Activated CD4-positive, CD25-positive, alpha-beta regulatory T cell treated with anti-CD3 and anti-CD28 coated beads, Interleukin-2, amount 50 U/mL, for 16 hours (primary cell): ENCODE measurements around the gene SNHG17.

ENCODE experiments used
- DNase-seq: peaks from one replicate; pipeline ENCODE4 v3.0.0-alpha.2; 2020; ENCODE audit warnings: low read depth, low spot score

Gene SNHG17

GRCh38 chr20:38373898-38374297, 61.2 kb downstream of the SNHG17 start:
- no peak for DNase-seq

DNA sequence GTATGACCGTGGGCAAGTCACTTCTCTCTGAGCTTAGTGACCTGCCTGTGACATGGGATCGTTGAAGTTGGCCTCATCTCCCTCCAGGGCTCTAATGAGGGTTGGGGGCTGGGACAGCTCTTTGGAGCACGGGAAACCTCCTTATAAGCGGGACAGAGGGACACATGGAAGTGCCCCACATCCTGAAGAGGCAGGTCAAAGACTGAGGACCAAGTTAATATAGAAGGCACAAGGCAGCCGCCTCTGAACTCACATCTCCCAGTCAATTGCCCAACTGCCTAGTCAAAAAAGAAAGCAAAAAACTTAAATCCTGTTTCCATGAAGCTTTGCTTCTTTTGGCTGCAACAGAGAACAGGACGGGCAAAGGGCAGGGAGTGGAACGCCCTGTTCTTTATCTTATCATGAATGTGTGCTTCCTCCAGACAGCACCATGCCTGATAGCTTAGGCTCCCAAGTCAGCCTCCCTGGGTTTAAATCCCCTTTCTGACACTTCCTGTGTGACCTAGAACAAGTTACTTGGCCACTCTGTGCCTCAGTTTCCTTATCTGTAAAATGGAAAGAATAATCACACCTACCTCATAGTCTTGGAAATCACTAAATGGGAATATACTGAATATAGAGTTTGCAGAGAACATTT, 61.8 kb downstream of the SNHG17 start:
- no peak for DNase-seq

DNA sequence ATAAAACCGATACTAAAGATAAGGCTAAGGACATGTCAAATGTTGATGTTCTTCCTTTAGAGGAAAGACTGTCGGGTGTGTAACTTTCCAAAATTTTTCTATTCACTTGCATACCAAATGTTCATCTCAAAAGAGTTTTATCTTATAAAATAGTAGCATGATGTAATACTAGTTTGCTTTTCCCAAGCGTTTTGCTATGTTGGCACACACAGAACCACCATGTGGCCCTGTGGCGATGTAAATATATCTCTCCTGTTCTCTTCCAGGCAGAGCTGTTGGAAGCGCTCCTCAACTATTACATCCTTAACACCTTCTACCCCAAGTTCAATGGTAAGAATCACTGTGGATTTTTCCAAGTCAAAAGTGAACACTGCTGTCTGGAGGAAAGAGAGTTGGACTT, 62.3 kb downstream of the SNHG17 start:
- no peak for DNase-seq
